ENCODE measurements around the gene GABBR2. TPM values are rescaled to one million over a fixed set of nuclear protein-coding genes. Genes with fewer than 3 reads are reported as not detected.
A peak's percentile ranks its signal among the peaks of the same experiment; 100 is the strongest.

The GABBR2 gene
- total RNA-seq, 1 donor from 2014 or later = 116 TPM

DNA sequence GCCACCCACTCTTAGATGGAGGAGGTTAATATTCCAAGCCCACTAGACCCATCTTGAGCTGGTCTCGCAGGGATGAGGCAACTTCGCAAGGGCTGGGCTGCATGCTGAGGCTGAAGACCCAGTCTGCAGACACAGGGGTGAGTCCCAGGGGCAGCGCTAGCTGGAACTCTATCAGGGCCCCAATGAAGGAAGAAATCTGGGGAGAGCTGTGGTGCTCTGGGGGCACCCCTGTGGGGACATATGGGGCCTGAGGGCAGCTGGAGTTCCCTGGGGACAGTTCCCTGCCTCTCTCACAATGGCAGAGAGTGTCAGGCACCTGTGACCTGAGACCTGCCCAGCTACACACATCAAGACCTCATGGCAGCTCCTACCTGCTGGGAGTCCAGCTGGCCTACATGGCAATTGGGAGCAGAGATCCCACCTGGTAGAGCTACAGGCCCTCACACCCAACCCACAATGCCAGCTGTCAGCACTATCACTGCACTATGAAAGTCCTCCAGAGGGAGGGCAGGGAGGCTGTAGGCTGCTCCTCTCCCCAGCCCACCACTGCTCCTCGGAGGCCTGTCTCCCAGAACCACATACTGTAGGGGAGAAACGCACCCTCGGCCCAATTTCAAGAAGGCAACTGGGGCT lies 202.2 kb downstream of the GABBR2 start:
- H3K4me3 Mint-ChIP-seq (ENCODE audit: unreplicated experiment) = no peak overlapping the region
- H3K27ac Mint-ChIP-seq (ENCODE audit: unreplicated experiment) = no peak overlapping the region
- H3K27me3 Mint-ChIP-seq (ENCODE audit: unreplicated experiment) = peaks cover 3% of the 10 kb centered on the region

DNA sequence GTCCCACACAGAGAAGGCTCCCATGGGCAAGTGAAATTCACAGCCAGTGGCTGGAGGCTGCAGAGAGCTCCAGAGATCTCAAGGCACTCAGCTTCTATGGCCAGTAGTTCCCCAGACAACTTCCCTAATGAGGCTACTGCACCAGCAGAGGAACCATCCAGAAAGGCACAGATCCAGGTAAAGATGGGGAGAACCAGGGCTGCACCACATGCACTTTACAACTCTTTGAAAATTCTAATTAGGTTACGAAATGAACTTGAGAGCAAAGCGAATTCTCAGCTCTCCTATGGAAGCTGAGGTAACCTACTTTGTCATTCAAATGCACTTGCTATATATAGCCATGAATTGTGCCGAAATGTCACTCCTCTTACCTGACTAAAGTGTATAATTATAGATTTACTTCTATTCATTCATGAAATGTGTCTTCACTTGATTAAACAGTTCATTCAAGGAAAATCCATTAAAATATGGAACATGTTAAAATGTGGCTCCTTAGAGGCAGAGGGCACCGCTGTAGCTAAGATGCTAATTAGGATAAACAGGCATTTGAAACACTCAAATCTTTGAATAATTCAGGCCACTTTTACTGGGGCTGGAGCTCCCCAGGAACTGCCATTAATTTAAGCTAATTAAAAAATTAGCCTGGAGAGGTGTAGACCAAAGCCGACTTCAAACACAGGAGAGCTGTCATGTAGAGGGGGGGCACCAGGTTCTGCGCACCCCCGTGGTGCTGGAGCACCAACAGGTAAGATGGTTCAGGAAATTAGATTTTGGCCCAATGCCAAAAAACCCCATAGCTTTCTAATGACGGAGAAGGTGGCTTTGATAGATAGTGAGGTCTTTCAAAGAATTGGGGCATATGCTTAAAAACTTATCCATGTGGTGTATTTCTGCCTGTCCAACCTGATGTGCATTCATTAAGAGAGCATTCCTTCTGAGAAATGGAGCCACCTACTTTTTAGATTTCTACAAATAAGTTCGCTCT lies 204.1 kb downstream of the GABBR2 start:
- Mint-ChIP-seq H3K4me3 (ENCODE audit: unreplicated experiment) (no peak overlapping the region), H3K27ac (ENCODE audit: unreplicated experiment) (no peak overlapping the region), H3K36me3 (ENCODE audit: unreplicated experiment) (peaks cover 14% of the 10 kb centered on the region), H3K4me1 (ENCODE audit: low read depth, unreplicated experiment) (peaks cover 50% of the 10 kb centered on the region), H3K27me3 (ENCODE audit: unreplicated experiment) (peaks cover 8% of the 10 kb centered on the region), H3K9me3 (ENCODE audit: unreplicated experiment) (peaks cover 7% of the 10 kb centered on the region)
- DNase-seq = no peak
- TF ChIP-seq, protein P1, sequence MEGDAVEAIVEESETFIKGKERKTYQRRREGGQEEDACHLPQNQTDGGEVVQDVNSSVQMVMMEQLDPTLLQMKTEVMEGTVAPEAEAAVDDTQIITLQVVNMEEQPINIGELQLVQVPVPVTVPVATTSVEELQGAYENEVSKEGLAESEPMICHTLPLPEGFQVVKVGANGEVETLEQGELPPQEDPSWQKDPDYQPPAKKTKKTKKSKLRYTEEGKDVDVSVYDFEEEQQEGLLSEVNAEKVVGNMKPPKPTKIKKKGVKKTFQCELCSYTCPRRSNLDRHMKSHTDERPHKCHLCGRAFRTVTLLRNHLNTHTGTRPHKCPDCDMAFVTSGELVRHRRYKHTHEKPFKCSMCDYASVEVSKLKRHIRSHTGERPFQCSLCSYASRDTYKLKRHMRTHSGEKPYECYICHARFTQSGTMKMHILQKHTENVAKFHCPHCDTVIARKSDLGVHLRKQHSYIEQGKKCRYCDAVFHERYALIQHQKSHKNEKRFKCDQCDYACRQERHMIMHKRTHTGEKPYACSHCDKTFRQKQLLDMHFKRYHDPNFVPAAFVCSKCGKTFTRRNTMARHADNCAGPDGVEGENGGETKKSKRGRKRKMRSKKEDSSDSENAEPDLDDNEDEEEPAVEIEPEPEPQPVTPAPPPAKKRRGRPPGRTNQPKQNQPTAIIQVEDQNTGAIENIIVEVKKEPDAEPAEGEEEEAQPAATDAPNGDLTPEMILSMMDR (IDR thresholded peaks at IDR 0.05; ENCODE audit: partially characterized antibody, unreplicated experiment) = no peak

More for the DNA sequence above, 202.2 kb downstream of the GABBR2 start:
- no peak for DNase-seq
- Mint-ChIP-seq H3K4me1 (ENCODE audit: low read depth, unreplicated experiment) (peaks cover 43% of the 10 kb centered on the region), H3K36me3 (ENCODE audit: unreplicated experiment) (peaks cover 15% of the 10 kb centered on the region), H3K9me3 (ENCODE audit: unreplicated experiment) (peaks cover 6% of the 10 kb centered on the region)
- TF ChIP-seq, protein P1 (IDR thresholded peaks at IDR 0.05; ENCODE audit: partially characterized antibody, unreplicated experiment) = no peak

DNA sequence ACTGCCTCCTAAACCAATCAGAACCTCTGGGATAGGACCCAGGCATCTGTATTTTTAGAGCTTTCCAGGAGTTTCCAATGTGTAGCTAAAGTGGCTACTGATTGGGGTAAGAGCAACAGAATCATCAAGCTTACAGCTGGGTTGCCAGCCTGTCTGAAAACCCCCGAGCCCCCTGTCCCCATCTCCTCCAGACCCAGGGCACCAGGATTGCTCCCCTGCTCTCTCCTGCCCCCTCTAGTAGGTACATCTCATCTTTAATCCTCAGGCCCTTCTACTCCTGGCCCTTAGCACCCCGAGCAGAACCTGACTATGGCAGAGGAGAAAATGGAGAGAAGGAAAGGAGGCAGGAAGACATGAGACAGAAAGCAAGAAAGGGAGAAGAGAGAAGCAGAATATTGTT lies 204.9 kb downstream of the GABBR2 start:
- peaks cover 54% of the 10 kb centered on the region for H3K4me1 Mint-ChIP-seq (ENCODE audit: low read depth, unreplicated experiment)
- H3K9me3 Mint-ChIP-seq (ENCODE audit: unreplicated experiment) = peaks cover 8% of the 10 kb centered on the region
- no peak for DNase-seq
- TF ChIP-seq, protein P1 (IDR thresholded peaks at IDR 0.05; ENCODE audit: partially characterized antibody, unreplicated experiment) = no peak
- no peak overlapping the region for H3K27ac Mint-ChIP-seq (ENCODE audit: unreplicated experiment)
- no peak overlapping the region for H3K4me3 Mint-ChIP-seq (ENCODE audit: unreplicated experiment)
- peaks cover 8% of the 10 kb centered on the region for H3K27me3 Mint-ChIP-seq (ENCODE audit: unreplicated experiment)
- H3K36me3 Mint-ChIP-seq (ENCODE audit: unreplicated experiment) = peaks cover 11% of the 10 kb centered on the region

DNA sequence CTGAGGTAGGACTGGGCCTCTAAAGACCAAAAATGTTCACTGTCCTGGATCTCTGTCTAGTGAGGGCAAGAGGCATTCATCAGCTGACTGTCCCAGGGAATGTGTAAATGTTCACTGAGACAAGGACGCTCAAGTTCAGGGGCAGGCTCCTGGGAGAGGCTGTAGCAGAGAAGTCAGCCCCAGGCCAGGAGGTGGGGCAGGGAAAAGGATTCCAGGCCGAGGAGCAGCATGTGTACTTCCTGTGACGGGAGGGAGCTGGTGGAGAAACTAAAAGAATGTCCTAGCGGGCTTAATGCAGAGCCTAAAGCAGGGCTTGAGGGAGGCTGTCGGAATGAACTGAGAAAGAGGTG lies 205.8 kb downstream of the GABBR2 start:
- Mint-ChIP-seq H3K9me3 (ENCODE audit: unreplicated experiment) (peaks cover 7% of the 10 kb centered on the region), H3K27ac (ENCODE audit: unreplicated experiment) (peak overlapping the region; percentile 29)
- DNase-seq = no peak

More for the DNA sequence above, 205.8 kb downstream of the GABBR2 start:
- Mint-ChIP-seq H3K4me1 (ENCODE audit: low read depth, unreplicated experiment) (peaks cover 54% of the 10 kb centered on the region), H3K27me3 (ENCODE audit: unreplicated experiment) (peaks cover 8% of the 10 kb centered on the region), H3K36me3 (ENCODE audit: unreplicated experiment) (peaks cover 6% of the 10 kb centered on the region), H3K4me3 (ENCODE audit: unreplicated experiment) (no peak overlapping the region)
- TF ChIP-seq, protein P1 (IDR thresholded peaks at IDR 0.05; ENCODE audit: partially characterized antibody, unreplicated experiment) = no peak
